Measurements from ENCODE around the gene NR3C1. TPM values are rescaled to one million over a fixed set of nuclear protein-coding genes. Genes with fewer than 3 reads are reported as not detected.

Gene NR3C1
- total and polyA plus RNA-seq, 2 of the 13 experiments (the other 11 are each of a cell fraction or from before 2014, with no cell fraction given) = 10.0 to 24.3 TPM

GRCh38 chr5:143405063-143405848, 1.8 kb upstream of the NR3C1 start (continued):
- TF ChIP-seq ZNF530 (CRISPR knock-in tag; IDR thresholded peaks at IDR 0.05; ENCODE audit: low read depth) (no peak), FOXO1 (CRISPR knock-in tag; IDR thresholded peaks at IDR 0.05) (no peak; the same call in 1 of the 2 replicates), TAF15 (IDR thresholded peaks at IDR 0.05; ENCODE audit: low read depth, low read length, poor library complexity, severe bottlenecking) (no peak), MED8 (CRISPR knock-in tag; IDR thresholded peaks at IDR 0.05; ENCODE audit: insufficient replicate concordance) (peak; percentile 46), ARNT2 (CRISPR knock-in tag; IDR thresholded peaks at IDR 0.05; ENCODE audit: low read depth) (peak; percentile 20; the same call in 1 of the 2 replicates), TBX3 (IDR thresholded peaks at IDR 0.05; ENCODE audit: borderline replicate concordance) (no peak), JDP2 (CRISPR knock-in tag; IDR thresholded peaks at IDR 0.05; ENCODE audit: borderline replicate concordance) (no peak), GABPA (IDR thresholded peaks at IDR 0.05; ENCODE audit: low read depth, low read length) (peak; percentile 69), GABPA (CRISPR knock-in tag; IDR thresholded peaks at IDR 0.05; ENCODE audit: low read depth) (peak; percentile 93), KDM4B (CRISPR knock-in tag; IDR thresholded peaks at IDR 0.05) (peak; percentile 76; the same call in 1 of the 2 replicates), ZNF136 (CRISPR knock-in tag; IDR thresholded peaks at IDR 0.05; ENCODE audit: low read depth) (0 out of 2 replicates have a peak, but pooled peaks have one; percentile 54), MXD3 (CRISPR knock-in tag; IDR thresholded peaks at IDR 0.05) (peak; percentile 77; the same call in 1 of the 2 replicates), SIN3B (IDR thresholded peaks at IDR 0.05; ENCODE audit: low read length) (no peak), DZIP1 (CRISPR knock-in tag; IDR thresholded peaks at IDR 0.05) (0 out of 2 replicates have a peak, but pooled peaks have one; percentile 82), ADNP (CRISPR knock-in tag; IDR thresholded peaks at IDR 0.05) (no peak), NCOA1 (CRISPR knock-in tag; IDR thresholded peaks at IDR 0.05) (no peak), ZNF724P (CRISPR knock-in tag; IDR thresholded peaks at IDR 0.05; ENCODE audit: borderline replicate concordance) (no peak), PRMT3 (CRISPR knock-in tag; IDR thresholded peaks at IDR 0.05; ENCODE audit: borderline replicate concordance, low read depth) (no peak), ZNF367 (CRISPR knock-in tag; IDR thresholded peaks at IDR 0.05; ENCODE audit: borderline replicate concordance) (no peak), ETV5 (CRISPR knock-in tag; IDR thresholded peaks at IDR 0.05; ENCODE audit: borderline replicate concordance) (peak; percentile 64), ZNF878 (CRISPR knock-in tag; IDR thresholded peaks at IDR 0.05) (no peak), THYN1 (CRISPR knock-in tag; IDR thresholded peaks at IDR 0.05; ENCODE audit: borderline replicate concordance, low read depth) (0 out of 2 replicates have a peak, but pooled peaks have one; percentile 83), ATF7-NPFF (CRISPR knock-in tag; IDR thresholded peaks at IDR 0.05; ENCODE audit: low read depth) (no peak; the same call in 1 of the 2 replicates), CBX2 (IDR thresholded peaks at IDR 0.05; ENCODE audit: low read depth, low read length) (no peak), CBX2 (CRISPR knock-in tag; IDR thresholded peaks at IDR 0.05; ENCODE audit: low read depth) (no peak), IKZF1 (IDR thresholded peaks at IDR 0.05) (no peak), ZNF792 (CRISPR knock-in tag; IDR thresholded peaks at IDR 0.05) (0 out of 2 replicates have a peak, but pooled peaks have one; percentile 39), HNF4G (IDR thresholded peaks at IDR 0.05; ENCODE audit: borderline replicate concordance, low read depth, low read length) (no peak), HNF4G (CRISPR knock-in tag; IDR thresholded peaks at IDR 0.05; ENCODE audit: borderline replicate concordance, low read depth) (no peak), ZFP37 (CRISPR knock-in tag; IDR thresholded peaks at IDR 0.05; ENCODE audit: borderline replicate concordance) (no peak)

Measured in HepG2 (cell line).